A549 (cell line): Measurements from ENCODE around the gene NHEJ1.

Experiments used
- CTCF ChIP-seq: fragments of >200 bp; sonication (Bioruptor Twin); formaldehyde crosslinking; IDR thresholded peaks from 3 replicates; pipeline ENCODE4 v1.5.1; 2016
- EP300 ChIP-seq, 2 experiments: fragments of >200 bp; sonication (Bioruptor Twin); formaldehyde crosslinking; IDR thresholded peaks; 2 replicates in 1 of 2; 3 replicates in 1 of 2; pipeline ENCODE4 v1.6.1; 2016 to 2017
- ESRRA ChIP-seq: fragments of 150-350 bp; IDR thresholded peaks from 2 replicates; pipeline ENCODE4 v1.6.1; 2014; ENCODE audit warnings: mild to moderate bottlenecking, low read length, borderline replicate concordance
- HDAC2 ChIP-seq: fragments of 200-600 bp; sonication (generic); IDR thresholded peaks from 2 replicates; pipeline ENCODE4 v1.6.1; 2016
- PBX3 ChIP-seq: IDR thresholded peaks from 2 replicates; pipeline ENCODE4 v1.6.1; 2012
- POLR2A ChIP-seq: IDR thresholded peaks from 2 replicates; pipeline ENCODE4 v1.6.1; 2012; ENCODE audit warnings: mild to moderate bottlenecking, low read length
- RAD21 ChIP-seq, 2 experiments: fragments of >200 bp in 1 of 2; sonication (Bioruptor Twin) in 1 of 2; formaldehyde crosslinking in 1 of 2; IDR thresholded peaks in 1 of 2; conservative IDR thresholded peaks in 1 of 2; 2 replicates in 1 of 2; 3 replicates in 1 of 2; pipeline ENCODE4 v1.6.1; 2012 to 2018; ENCODE audit warnings: inconsistent platforms in 1 of 2
- RARB ChIP-seq: fragments of 250-450 bp; sonication (Bioruptor Pico); IDR thresholded peaks from 2 replicates; pipeline ENCODE4 v1.8.0; 2021; ENCODE audit warnings: mild to moderate bottlenecking, moderate library complexity
- REST ChIP-seq: fragments of 200-600 bp; sonication (generic); IDR thresholded peaks from 2 replicates; pipeline ENCODE4 v1.6.1; 2016; ENCODE audit warnings: antibody characterized with exemption, mild to moderate bottlenecking, moderate library complexity
- RFX5 ChIP-seq: fragments of 450-650 bp; IDR thresholded peaks from 2 replicates; pipeline ENCODE4 v1.7.1; 2014; ENCODE audit warnings: antibody characterized with exemption, mild to moderate bottlenecking, moderate library complexity
- SREBF2 ChIP-seq: fragments of 450-650 bp; IDR thresholded peaks from 2 replicates; pipeline ENCODE4 v1.6.1; 2014; ENCODE audit warnings: mild to moderate bottlenecking, moderate library complexity

GRCh38 chr2:219109471-219109870 is 51.1 kb downstream of the NHEJ1 start:
- no peak for TF ChIP-seq POLR2A
- TF ChIP-seq CTCF = no peak
- no peak for TF ChIP-seq RARB
- TF ChIP-seq RFX5 = no peak
- no peak for TF ChIP-seq RAD21 (conservative IDR thresholded peaks at IDR 0.05 in 1 of 2, IDR thresholded peaks at IDR 0.05 in 1 of 2)
- TF ChIP-seq ESRRA = no peak
- no peak for TF ChIP-seq EP300 (IDR thresholded peaks at IDR 0.05)
- TF ChIP-seq HDAC2 = no peak
- no peak for TF ChIP-seq PBX3
- TF ChIP-seq SREBF2 = no peak
- TF ChIP-seq REST = no peak
